ENCODE results near the gene JMJD8. TPM values are rescaled to one million over a fixed set of nuclear protein-coding genes. Genes with fewer than 3 reads are reported as not detected.

The JMJD8 gene
- total RNA-seq, 1 donor from 2014 or later = 26.1 TPM

DNA sequence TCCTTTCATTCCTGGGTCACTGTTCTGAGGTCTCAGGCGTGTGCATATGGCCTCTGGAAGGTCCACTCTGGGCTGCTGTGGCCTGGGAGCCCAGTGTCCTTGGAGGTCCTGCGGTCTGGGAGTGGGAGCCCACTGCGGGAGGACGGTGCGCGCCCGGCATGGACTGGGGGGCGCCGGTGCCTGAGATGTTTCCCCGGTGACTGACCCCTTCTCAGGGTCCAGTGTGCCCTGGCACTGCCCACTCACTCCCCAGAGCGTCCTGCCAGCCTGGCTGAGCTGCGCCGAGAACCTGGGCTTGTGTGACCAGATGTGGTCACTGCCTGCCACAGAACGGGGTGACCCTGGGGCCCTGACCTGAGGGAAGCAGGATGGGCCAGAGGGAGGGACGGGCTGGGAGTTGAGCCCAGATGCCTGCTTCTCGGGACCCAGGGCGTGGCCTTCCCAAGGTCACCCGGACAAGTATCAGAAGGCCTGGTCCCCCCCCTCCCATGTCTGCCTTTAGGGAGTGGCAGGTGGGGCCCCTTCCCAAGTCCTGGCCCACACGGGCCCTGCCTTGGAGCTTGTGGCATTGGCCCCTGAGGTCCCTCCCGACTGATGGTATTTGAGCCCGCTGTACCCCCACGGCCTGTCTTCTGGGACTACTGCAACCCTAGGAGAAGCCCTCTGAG is 9.8 kb downstream of the JMJD8 start:
- H3K27me3 Mint-ChIP-seq (ENCODE audit: unreplicated experiment) = peaks cover 4% of the 10 kb centered on the region
- H3K4me1 Mint-ChIP-seq (ENCODE audit: low read depth, unreplicated experiment) = no peaks in the 10 kb centered on the region
- TF ChIP-seq CTCF (IDR thresholded peaks at IDR 0.05; ENCODE audit: partially characterized antibody, unreplicated experiment) = no peak
- peaks cover 6% of the 10 kb centered on the region for H3K9me3 Mint-ChIP-seq (ENCODE audit: unreplicated experiment)
- no peaks in the 10 kb centered on the region for H3K36me3 Mint-ChIP-seq (ENCODE audit: unreplicated experiment)
- no peak overlapping the region for H3K27ac Mint-ChIP-seq (ENCODE audit: unreplicated experiment)
- no peak for DNase-seq
- H3K4me3 Mint-ChIP-seq (ENCODE audit: unreplicated experiment) = no peak overlapping the region

DNA sequence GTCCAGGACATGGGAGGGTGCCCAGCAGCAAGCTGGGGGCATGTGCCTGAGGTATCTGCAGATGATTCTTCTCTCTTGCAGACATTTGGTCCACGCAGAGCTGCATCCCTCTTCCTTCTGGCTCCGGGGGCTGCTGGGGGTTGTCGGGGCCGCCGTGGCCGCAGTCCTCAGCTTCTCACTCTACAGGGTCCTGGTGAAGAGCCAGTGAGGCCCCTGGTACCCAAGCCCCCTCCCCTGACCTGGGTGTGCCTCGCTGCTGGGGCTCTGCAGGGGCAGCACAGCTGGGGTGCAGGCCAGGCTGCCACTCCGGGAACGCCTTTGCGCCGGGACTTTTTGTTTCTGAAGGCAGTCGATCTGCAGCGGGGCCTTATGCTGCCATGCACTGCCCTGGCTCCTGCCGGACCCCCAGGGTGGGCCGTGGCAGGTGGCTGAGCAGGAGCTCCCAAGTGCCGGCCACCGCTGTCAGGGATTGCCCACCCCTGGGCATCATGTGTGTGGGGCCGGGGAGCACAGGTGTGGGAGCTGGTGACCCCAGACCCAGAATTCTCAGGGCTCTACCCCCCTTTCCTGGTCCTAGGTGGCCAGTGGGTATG is 10.6 kb downstream of the JMJD8 start:
- Mint-ChIP-seq H3K4me1 (ENCODE audit: low read depth, unreplicated experiment) (no peaks in the 10 kb centered on the region), H3K4me3 (ENCODE audit: unreplicated experiment) (no peak overlapping the region), H3K36me3 (ENCODE audit: unreplicated experiment) (no peaks in the 10 kb centered on the region)

GRCh38 chr16:672851-673250 is 11.3 kb downstream of the JMJD8 start:
- H3K27ac Mint-ChIP-seq (ENCODE audit: unreplicated experiment) = no peak overlapping the region
- peaks cover 3% of the 10 kb centered on the region for H3K9me3 Mint-ChIP-seq (ENCODE audit: unreplicated experiment)
- no peak for DNase-seq
- peaks cover 4% of the 10 kb centered on the region for H3K27me3 Mint-ChIP-seq (ENCODE audit: unreplicated experiment)
- H3K4me1 Mint-ChIP-seq (ENCODE audit: low read depth, unreplicated experiment) = no peaks in the 10 kb centered on the region
- no peak overlapping the region for H3K4me3 Mint-ChIP-seq (ENCODE audit: unreplicated experiment)
- no peaks in the 10 kb centered on the region for H3K36me3 Mint-ChIP-seq (ENCODE audit: unreplicated experiment)
- TF ChIP-seq CTCF (IDR thresholded peaks at IDR 0.05; ENCODE audit: partially characterized antibody, unreplicated experiment) = no peak

More for the DNA sequence above, 10.6 kb downstream of the JMJD8 start:
- no peak for TF ChIP-seq CTCF (IDR thresholded peaks at IDR 0.05; ENCODE audit: partially characterized antibody, unreplicated experiment)
- Mint-ChIP-seq H3K9me3 (ENCODE audit: unreplicated experiment) (peaks cover 3% of the 10 kb centered on the region), H3K27ac (ENCODE audit: unreplicated experiment) (no peak overlapping the region), H3K27me3 (ENCODE audit: unreplicated experiment) (peaks cover 4% of the 10 kb centered on the region)
- DNase-seq = no peak

GRCh38 chr16:672371-672770 is 11.8 kb downstream of the JMJD8 start:
- no peak for TF ChIP-seq CTCF (IDR thresholded peaks at IDR 0.05; ENCODE audit: partially characterized antibody, unreplicated experiment)
- Mint-ChIP-seq H3K4me3 (ENCODE audit: unreplicated experiment) (no peak overlapping the region), H3K36me3 (ENCODE audit: unreplicated experiment) (no peaks in the 10 kb centered on the region), H3K4me1 (ENCODE audit: low read depth, unreplicated experiment) (peaks cover 2% of the 10 kb centered on the region), H3K27me3 (ENCODE audit: unreplicated experiment) (peaks cover 6% of the 10 kb centered on the region), H3K27ac (ENCODE audit: unreplicated experiment) (no peak overlapping the region), H3K9me3 (ENCODE audit: unreplicated experiment) (peaks cover 3% of the 10 kb centered on the region)
- DNase-seq = no peak

All from glutamatergic neuron (in vitro differentiated cells).